ENCODE data around the gene B4GALT2.

Gene B4GALT2

DNA sequence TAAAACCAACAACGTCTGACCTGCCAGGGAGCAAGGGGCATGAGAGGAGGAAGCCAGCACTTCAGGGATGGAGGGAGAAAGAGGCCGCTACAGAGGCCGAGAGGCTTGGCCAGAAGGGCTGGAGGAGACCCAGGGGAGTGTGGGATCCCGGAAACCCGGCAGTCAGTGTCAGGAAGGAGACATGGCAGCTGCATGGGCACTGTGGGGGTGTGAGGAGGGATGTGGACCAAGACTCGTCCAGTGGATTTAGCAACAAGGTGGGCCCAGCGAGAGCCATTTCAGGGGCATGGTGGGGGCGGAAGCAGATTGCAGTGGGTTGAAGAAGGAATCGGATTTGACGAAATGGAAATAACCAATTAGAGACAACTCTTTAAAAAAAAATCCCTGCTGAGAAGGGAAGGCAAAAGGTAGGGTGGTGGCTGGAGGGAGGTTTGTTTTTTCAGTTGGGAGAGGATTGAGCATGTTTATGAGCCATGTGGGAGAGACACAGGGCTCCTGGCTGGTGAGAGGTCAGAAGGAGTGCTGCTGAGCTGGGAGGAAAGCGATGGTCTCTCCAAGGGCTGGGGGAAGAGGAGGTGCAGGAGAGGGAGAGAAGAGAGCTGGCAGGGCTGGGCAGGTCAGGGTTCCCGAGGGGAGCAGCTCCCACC, 4.4 kb downstream of the B4GALT2 start:
- H3K4me3 ChIP-seq (ENCODE audit: low read depth, low read length), result no peak overlapping the region

DNA sequence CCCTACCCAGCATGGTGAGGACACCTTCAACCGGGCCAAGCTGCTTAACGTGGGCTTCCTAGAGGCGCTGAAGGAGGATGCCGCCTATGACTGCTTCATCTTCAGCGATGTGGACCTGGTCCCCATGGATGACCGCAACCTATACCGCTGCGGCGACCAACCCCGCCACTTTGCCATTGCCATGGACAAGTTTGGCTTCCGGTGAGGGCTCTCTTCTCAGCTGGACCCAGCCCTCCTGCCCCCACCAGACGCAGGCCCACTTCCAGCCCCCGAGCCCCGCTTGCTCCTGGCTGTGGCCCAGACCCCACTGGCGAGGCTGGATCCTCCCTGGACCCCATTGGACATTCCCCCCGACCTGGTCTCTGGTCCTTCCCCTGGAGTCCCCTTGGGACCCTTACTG, 5.8 kb downstream of the B4GALT2 start:
- no peak overlapping the region for H3K4me3 ChIP-seq (ENCODE audit: low read depth, low read length)

DNA sequence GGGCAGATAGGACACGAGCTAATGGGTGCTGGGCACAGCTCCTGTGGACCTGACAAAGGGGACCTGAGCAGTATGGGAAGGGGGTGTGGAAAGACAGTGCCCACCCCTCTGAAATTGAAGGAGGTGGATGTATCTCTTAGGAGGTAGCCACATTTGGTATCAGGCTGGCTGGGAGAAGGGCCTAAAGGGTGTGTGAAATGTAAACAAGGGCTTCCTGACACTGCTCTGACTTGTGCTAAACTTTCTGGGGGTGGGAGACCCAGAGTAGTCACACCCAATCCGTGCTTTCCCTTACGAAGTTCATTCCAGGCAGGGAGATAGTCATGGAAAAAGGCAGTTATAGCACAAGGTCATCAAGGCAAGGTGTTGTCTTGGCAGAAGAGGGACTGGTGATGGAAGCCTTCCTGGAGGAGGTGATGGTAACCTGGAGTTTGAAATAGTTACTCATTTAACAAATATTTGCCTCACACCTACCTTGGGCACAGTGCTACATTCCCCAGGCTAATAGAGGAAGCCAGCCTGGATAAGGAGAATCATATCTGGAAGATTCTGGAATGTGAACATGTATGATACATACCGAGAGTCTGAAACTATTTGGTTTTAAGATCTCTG, 7.1 kb downstream of the B4GALT2 start:
- H3K4me3 ChIP-seq (ENCODE audit: low read depth, low read length), result no peak overlapping the region

DNA sequence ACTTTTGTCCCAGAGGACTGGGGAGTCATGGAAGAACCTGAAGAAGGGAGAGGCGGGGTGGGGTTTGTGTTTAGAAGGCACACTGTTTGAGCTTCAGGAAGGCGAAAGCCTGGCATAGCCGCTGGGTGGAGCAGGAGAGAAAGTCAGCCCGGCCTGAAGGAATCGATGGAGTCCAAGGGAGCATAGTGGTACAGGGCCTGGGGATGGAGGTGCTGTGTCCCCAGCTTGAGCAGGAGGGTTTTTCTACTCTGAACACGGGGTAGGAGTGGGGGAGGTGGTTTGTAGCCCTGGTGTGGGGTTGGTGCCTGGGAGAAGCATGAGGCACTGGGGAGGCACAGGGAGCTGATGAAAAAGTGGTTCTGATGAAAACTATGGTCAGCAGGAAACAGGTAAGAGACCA, 7.7 kb downstream of the B4GALT2 start:
- H3K4me3 ChIP-seq (ENCODE audit: low read depth, low read length), result no peak overlapping the region

DNA sequence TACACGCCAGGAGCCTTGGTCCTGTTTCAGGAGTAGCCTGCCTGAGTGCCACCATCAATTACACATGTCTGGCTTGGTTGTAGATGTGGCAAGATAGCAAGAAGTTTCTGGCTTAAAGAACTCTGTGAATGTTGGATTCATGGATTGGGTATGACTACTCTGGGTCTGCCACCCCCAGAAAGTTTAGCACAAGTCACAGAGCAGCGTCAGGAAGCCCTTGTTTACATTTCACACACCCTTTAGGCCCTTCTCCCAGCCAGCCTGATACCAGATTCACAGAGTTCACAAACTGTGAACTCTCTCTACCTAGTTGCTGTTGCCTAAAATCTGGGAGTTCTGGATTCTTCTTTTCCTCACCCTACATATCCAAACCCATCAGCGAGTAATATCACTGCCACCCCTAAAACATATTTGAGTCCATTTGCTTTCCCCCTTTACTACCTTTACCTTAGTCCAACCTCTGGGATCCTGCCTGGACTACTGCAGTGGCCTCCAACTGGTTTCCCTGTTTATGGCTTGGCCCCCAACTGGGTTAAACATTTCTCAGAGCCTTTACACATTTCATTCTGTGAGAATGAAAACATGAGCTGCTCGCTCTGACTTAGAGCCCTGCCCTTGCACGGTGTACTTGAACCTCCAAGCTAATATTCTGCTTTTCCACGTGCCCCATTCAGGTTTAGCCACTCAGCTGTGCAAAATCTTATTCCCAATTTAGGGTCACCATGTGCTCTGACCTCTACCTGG, 8.3 kb downstream of the B4GALT2 start:
- H3K4me3 ChIP-seq (ENCODE audit: low read depth, low read length), result no peak overlapping the region

DNA sequence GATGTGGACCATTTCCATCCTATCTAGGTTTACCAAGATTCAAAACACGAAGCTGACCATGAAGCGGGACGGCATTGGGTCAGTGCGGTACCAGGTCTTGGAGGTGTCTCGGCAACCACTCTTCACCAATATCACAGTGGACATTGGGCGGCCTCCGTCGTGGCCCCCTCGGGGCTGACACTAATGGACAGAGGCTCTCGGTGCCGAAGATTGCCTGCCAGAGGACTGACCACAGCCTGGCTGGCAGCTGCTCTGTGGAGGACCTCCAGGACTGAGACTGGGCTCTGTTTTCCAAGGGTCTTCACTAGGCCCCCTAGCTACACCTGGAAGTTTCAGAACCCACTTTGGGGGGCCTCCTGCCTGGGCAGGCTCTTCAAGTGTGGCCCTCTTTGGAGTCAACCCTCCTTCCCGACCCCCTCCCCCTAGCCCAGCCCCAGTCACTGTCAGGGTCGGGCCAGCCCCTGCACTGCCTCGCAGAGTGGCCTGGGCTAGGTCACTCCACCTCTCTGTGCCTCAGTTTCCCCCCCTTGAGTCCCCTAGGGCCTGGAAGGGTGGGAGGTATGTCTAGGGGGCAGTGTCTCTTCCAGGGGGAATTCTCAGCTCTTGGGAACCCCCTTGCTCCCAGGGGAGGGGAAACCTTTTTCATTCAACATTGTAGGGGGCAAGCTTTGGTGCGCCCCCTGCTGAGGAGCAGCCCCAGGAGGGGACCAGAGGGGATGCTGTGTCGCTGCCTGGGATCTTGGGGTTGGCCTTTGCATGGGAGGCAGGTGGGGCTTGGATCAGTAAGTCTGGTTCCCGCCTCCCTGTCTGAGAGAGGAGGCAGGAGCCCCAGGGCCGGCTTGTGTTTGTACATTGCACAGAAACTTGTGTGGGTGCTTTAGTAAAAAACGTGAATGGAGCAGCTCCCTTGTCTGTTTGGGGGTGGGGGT, 11.5 kb downstream of the B4GALT2 start:
- peak overlapping the region; percentile 58 for H3K4me3 ChIP-seq (ENCODE audit: low read depth, low read length)

DNA sequence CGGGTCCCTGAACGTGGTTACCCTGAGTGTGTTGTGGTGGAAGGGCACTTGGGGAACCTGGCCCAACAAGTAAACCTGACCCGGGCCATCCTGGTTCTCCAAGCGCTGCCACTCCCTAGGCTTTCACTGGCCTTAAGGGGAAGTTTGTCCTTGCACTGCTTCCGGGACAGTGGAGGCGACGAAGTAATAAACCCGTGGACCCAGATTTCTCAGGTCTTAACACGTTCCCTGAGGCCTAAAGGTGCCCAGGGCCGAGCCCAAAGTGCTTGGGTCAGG, 12.1 kb downstream of the B4GALT2 start:
- H3K4me3 ChIP-seq (ENCODE audit: low read depth, low read length), result peak overlapping the region; percentile 58

DNA sequence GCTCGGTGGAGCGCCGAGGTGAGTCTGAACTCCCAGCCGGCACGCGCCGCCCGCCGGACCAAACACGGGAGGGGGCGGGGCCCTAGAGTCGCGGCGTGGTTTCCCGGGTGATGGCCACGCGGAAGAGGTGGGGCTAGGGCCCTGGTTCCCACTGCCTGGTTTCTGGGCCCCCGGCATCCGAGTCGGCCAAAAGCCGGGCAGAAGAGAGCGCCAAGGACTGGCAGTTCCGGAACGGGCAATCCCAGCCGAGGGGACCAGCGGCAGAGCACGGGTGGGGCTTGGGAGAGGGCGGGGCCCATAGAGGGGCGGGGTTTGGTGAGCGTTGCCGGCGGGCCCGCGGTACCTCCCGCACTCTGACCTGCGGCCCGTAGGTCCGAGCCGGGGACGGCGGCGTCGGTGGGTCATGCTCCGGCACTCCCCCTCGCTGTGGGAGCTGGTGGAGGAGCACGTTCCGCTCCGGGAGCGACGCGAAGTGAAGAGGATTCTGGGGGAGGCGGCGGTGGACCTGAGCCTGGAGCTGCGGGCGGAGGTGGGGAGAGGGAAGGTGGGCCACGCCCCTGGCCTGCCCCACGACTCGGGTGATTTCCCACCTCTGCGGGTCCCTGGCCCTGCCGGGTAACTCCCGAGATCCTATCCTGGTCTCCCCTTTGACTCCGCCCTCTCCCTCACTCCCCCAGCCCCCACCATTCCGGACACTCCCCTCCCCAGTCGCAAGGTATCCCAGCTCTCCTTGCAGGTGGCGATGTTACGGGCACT, 12.6 kb downstream of the B4GALT2 start, which contains the start of gene CCDC24:
Gene CCDC24, plus strand, starts transcription at position 124 of the 756 bp plus-strand sequence. Its CDS starts 280 bp downstream, at position 404.
- H3K4me3 ChIP-seq (ENCODE audit: low read depth, low read length), result peak within 1 kb of the TSS; percentile 58

DNA sequence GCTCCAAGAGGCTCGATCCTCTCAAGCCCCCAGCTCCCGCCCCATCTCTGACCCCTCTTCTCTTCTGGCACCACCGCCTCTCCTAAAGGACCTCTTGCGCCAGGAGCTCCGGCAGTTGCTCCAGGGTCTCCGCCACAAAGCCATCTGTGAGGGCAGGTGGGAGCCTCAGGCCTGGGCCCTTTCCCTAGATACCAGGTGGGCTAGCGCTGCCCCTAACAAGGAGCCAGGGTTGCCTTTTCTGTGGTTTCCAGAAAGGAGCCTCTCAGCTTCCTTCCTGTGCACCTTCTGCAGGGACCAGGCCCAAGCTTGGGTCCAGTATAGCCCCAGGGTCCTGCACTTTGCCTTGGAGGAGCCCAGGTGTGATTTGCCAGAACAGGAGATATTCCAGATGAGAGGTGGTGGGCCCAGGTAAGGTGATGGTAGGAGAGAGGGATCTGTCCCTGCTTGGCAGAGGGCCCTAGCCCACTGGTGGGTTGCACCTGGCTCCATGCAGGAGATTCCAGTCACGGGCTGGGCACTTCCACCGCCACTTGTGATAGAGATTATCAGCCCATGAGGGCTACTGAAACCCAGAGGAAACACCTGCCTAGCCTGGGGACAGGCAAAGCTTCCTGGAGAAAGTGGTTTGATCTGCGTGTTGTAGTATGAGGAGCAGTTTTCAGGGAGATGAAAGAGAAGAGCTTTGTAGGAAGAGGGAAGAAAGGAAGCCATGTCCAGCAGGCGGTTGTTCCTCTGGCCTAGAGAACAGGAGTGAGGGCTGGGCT, 13.4 kb downstream of the B4GALT2 start:
- H3K4me3 ChIP-seq (ENCODE audit: low read depth, low read length), result peak overlapping the region; percentile 58

DNA sequence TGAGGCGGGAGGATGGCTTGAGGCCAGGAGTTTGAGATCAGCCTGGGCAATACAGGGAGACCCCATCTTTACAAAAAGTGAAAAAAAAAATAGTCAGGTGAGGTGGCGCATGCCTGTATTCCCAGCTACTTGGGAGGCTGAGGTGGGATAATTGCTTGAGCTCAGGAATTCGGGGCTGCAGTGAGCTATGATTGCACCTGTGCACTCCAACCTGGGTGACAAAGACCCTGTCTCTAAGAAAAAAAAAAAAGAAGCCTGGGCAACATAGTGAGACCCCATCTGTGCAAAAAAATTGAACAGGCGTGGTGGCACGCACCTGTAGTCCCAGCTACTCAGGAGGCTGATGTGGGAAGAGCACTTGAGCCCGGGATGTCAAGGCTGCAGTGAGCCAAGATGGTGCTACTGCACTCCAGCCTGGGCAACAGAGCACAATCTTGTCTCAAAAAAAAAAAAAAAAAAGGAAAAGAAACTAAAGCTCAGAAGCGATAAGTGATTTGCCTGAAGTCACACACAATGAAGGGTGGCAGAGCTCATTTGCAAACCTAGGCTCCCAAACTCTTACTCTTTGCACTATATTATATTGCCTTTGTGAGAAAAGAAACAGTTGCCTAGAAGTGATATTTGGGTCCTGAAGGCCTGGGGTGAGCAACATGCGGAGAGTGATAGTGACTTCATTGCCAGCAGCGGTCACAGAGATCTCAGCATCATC, 14.3 kb downstream of the B4GALT2 start:
- H3K4me3 ChIP-seq (ENCODE audit: low read depth, low read length), result no peak overlapping the region

DNA sequence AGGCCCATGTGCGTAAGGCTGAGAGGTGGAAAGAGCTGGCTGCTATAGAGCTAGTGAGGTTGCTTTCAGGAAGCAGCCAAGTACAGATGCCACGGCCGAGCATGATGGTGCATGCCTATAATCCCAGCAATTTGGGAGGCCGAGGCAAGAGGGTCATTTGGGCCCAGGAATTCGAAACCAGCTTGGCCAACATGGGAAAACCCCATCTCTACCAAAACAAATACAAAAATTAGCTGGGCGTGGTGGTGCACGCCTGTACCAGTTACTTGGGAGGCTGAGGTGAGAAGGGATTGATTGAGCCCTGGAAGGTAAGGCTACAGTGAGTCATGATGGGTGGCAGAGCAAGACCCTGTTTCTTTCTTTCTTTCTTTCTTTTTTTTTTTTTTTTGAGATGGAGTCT, 15.1 kb downstream of the B4GALT2 start:
- H3K4me3 ChIP-seq (ENCODE audit: low read depth, low read length), result no peak overlapping the region

DNA sequence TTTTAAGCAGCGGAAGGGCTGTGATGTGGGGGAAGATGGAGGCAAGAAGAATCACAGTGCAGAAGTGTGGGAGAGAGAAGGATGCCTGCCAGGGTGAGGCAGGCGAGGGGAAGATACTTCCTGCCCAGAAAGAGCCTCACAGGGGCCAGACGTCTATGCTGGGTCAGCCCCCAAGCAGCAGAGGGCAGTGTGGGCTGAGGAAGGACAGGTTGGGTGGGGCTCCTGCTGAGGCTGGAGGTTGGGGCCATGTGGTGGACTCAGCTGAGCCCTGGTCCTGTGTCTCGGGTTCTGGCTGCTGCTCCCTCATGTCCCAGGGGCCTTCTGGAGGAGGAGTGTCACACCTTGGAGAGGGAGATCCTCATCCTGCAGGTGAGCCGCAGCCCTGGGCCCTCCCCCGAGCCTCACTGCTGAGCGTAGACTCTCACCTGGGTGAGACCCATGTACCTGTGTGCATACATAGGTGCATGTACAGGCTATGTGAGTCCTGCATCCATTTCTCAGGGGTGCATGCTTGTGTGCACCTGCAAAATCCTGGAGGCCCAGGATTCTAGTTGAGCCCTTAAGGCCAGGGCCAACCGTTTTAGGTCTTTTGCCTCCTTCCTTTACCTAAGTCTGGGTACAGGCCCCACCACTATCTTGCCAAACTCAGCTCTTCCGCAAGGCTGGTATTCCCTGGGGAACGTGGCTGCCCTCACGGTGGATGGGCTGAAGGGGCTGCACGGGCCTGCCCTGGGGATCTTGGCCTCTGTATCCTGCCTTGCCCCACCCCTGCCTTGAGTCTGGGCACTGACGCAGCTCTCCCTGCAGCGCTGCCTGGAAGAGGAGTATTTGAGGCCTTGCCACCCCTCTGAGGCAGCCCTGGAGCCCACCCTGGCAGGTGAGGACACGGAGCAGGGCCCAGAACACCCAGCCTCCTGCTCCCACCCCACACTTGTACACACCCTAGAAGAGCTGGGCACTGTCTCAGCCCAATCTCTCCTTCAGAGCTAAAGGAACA, 16.1 kb downstream of the B4GALT2 start:
- H3K4me3 ChIP-seq (ENCODE audit: low read depth, low read length), result no peak overlapping the region

DNA sequence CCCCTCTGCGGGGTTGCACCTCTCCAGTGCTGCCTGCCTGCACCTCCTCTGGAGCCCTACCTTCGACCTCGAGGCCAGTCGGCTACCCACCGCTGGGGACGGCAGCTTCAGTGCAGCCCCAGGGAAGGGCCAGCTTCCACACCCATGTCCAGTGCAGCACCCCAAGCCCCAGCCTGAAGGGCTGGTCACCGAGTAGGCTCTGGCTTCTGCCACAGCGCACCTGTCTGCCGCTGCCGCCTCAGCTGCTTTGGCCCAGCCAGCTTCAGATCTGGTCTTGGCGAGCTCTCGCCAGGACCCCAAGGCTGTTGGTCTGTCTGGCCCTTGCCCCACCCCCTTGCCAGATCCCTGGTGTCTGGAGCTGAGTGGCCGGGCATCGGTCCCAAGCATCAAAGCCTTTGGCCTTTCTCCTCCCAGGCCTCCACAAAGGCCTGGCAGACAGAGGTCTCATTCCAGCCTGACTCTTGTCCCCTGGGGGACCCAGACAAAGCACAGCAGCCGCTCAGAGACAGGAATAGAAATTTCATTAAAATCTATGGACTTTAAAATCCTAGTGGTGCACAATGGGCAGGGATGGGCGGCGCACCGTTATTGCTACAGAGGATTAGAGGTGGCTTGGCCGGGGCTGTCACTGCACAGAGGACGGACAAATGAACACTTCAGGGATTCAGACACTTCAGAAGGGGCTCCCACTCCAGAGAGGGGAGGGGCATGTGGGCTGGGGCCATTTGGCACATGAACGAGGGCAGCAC, 17.1 kb downstream of the B4GALT2 start:
- H3K4me3 ChIP-seq (ENCODE audit: low read depth, low read length), result no peak overlapping the region

DNA sequence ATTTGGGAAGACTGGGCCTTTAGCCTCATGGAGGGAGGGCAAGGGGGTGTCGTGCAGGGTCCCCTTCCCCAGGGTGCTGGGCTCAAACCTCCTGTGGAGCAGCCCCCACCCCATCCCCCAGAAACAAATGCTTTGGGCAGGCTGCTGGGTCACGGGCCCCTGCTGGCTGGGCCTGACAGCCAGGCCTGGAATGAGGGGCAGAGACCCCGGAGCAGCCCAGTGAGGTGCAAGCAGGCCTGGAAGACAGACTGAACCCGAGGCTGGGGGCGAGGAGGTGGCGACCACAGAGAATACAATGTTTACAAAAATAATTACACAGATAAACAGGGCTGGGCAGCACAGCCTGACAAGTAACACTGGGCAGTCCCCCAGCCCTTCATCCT, 17.7 kb downstream of the B4GALT2 start:
- no peak overlapping the region for H3K4me3 ChIP-seq (ENCODE audit: low read depth, low read length)

DNA sequence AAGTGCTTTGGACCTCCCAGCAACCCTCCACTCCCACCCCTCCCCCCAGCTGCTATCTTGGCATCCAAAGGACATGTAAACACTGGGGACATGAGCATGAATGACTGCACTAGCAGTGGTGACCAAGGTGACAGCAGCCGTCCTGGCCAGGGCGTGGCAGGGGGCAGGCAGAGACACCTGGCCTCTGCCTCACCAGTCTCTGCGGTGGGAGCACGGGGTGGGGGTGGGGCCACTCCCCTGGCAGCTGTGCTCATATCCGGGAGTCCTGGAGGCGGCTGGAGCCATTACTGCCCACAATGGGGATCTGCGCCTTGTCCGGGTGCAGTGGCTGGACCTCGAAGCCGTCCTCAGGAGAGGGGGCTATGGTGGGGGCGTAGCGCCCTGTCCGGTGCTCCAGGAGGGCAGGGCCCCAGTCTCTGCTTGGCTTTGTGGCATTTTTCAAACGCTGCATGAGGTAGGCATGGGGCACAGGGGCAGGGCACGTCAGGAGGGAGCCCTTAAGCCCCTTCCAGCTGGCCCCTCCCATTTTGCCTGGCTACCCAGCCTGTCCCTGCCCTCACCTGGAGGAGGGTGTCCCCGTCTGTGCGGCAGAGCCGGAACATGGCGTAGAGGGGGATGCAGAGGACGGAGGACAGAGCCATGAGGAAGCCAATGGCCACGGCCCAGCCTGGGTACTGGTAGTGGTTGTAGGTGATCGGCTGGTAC, 18.4 kb downstream of the B4GALT2 start:
- H3K4me3 ChIP-seq (ENCODE audit: low read depth, low read length), result no peak overlapping the region

DNA sequence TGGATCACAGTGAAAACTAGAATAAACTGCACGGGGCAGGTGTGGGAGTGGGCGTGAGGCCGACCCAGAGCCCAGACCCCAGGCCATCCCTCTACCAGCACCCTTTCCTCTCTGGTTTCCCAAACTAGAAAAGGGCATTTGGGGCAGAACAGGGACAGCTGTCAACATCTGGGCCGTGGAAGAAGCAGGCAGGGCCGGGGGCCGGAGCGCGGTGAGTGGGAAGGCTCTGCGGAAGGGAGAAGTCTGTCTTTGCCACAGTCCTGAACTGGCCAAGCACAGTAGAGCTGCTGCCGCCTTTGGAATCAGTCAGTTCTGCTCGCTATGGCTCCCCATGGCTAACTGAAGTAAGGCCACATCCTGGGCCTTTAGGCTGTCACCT, 19.0 kb downstream of the B4GALT2 start:
- H3K4me3 ChIP-seq (ENCODE audit: low read depth, low read length), result no peak overlapping the region

DNA sequence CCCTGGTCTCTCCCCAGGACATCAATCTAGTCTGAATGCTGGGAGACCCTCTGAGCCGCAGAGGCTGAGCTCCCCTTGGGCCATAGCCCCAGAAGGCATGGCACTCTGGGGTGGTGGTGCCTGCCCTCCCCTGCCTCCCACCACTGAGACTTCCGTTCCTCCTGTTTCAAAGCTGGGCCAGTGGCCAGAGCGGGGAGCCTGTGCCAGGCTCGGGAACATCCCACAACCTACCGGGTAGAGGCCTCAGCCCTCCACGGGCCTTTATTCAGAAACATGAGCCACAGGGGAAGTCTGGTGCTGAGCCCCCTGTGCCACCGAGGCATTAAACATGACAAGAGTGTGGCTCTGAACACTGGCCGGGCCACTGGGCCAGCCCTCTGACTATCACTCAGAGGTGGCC, 20.4 kb downstream of the B4GALT2 start:
- H3K4me3 ChIP-seq (ENCODE audit: low read depth, low read length), result no peak overlapping the region

Measured in iPS-11a (cell line).